ENCODE results near the gene PAX5.

The PAX5 gene

GRCh38 chr9:36897478-36897877 is 136.6 kb downstream of the PAX5 start:
- DNase-seq, result no peak

GRCh38 chr9:36897019-36897418 is 137.0 kb downstream of the PAX5 start:
- DNase-seq, result no peak

- DNase-seq, result no peak
These were observed 137.8 kb downstream of the PAX5 start for GRCh38 chr9:36896296-36896695.

- DNase-seq, result no peak
These were observed 138.3 kb downstream of the PAX5 start for GRCh38 chr9:36895744-36896260.

- DNase-seq, result no peak
These were observed 139.3 kb downstream of the PAX5 start for GRCh38 chr9:36894695-36895310.

GRCh38 chr9:36893911-36894310 is 140.2 kb downstream of the PAX5 start:
- no peak for DNase-seq

- no peak for DNase-seq
These were observed 140.9 kb downstream of the PAX5 start for GRCh38 chr9:36893184-36893583.

- no peak for DNase-seq
These were observed 141.8 kb downstream of the PAX5 start for GRCh38 chr9:36892279-36892678.

- no peak for DNase-seq
These were observed 142.7 kb downstream of the PAX5 start for GRCh38 chr9:36891341-36891811.

GRCh38 chr9:36889844-36890243 is 144.2 kb downstream of the PAX5 start:
- no peak for DNase-seq

GRCh38 chr9:36888551-36888950 is 145.5 kb downstream of the PAX5 start:
- DNase-seq, result no peak

- DNase-seq, result no peak
These were observed 149.3 kb downstream of the PAX5 start for GRCh38 chr9:36884721-36885120.

- no peak for DNase-seq
These were observed 151.5 kb downstream of the PAX5 start for GRCh38 chr9:36882594-36882993.

- no peak for DNase-seq
These were observed 152.2 kb downstream of the PAX5 start for GRCh38 chr9:36881743-36882441.

GRCh38 chr9:36881316-36881715 is 152.8 kb downstream of the PAX5 start:
- no peak for DNase-seq

- DNase-seq, result no peak
These were observed 154.0 kb downstream of the PAX5 start for GRCh38 chr9:36880075-36880474.

- DNase-seq, result no peak
These were observed 154.8 kb downstream of the PAX5 start for GRCh38 chr9:36878986-36879982.

GRCh38 chr9:36877239-36877638 is 156.8 kb downstream of the PAX5 start:
- DNase-seq, result no peak

GRCh38 chr9:36876056-36876455 is 158.0 kb downstream of the PAX5 start:
- DNase-seq, result no peak

- DNase-seq, result no peak
These were observed 159.1 kb downstream of the PAX5 start for GRCh38 chr9:36874921-36875320.

- DNase-seq, result no peak
These were observed 159.8 kb downstream of the PAX5 start for GRCh38 chr9:36874261-36874660.

GRCh38 chr9:36873247-36873875 is 160.7 kb downstream of the PAX5 start:
- DNase-seq, result peak; percentile 69

- no peak for DNase-seq
These were observed 161.4 kb downstream of the PAX5 start for GRCh38 chr9:36872641-36873040.

Measured in activated T-cell treated with anti-CD3 and anti-CD28 coated beads, Interleukin-2, amount 50 U/mL, for 1 hour (primary cell).